NCI-H524 treated with DMSO at 0.1 percent for 48 hours (cell line): ENCODE results near the gene KRTAP4-7.
"Not testable (repeated sequence)": the region's sequence is repeated elsewhere in the genome, so short reads cannot be mapped to it uniquely, and the experiment has no call there.

Source experiments
- DNase-seq: peaks from one replicate; lab custom pipeline; 2025; lab: John Stamatoyannopoulos, UW

KRTAP4-7 gene

DNA sequence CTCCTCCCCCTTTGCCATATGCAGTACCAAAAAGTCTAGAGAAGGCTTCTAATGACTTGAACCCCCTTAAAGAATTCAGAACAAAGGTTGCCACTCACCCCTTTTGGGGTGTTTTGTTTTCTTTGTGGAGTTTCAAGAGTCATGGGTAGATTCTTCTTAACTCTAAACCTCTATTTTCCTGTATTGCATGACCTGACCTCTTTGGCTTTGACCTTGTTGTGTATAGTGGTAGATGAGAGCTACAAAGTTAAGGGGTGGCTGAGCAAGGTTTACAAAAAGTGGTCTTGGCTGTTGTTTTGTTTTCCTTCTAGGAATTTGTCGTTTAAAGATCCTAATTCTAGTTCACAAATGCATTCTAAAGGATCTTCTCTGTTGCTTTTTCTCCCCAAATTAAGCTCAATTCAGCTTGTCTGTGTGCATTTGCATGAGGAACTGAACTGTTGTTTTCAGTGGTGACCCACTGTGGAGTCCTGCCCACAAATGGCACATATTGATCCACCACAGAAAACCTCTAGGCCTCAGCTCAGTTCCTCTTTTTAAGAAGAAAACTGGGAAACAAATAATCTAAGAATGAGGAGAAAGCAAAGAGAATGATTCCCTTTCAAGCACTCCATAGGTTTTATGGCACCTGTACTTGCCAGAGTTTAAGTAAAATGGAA lies 24.9 kb downstream of the KRTAP4-7 start:
- DNase-seq: not testable (repeated sequence)

DNA sequence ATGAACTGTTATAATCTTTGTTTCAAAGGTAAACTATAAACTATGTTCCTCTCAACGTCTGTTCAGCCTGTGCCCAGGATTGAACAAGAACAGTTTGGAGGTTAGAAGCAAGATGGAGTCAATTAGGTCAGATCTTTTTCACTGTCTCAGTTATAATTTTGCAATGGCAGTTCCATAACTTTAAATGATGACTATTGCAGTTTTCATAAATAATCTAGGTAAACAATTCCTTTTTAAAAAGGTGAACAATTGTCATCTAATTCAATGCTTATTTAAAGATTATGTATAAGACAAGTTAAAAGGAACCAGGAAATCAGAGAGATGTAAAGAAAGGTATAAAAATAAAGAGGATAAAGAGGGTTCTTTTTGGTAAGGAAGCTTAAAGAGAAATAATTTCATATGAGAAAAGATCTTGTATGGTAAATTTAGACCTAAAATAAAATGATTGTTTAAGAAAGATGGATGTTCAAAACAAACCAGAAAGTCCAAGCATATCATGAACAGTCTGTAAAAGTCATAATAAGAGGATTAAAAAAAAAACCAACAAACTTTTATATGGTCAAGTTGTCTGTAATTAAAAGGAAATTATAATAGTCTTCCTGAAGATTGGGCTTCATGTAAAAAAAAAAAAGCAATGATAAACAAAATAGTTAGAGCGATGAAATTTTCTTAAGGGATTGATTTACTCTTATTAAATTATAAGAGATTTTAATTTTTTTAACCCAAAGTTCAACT lies 27.4 kb downstream of the KRTAP4-7 start:
- DNase-seq: no peak

DNA sequence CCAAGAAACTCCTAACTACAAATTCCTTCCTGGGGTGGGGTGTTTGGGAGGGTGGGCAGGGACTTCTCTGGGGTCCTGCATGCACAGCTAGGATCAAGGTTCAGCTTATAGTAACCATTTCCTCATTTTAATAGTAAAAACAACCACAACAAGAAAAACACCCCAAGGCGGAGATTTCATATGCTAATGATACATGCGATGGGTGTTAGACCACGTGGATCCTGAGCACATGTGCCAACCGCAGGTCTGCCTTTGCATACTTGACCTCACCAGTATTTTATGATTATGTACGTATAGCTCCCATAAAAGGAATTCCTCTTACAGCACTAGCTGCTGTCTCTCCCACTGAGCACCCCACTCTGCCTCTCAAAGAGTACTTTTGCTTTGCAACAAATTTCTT lies 32.3 kb downstream of the KRTAP4-7 start:
- no peak for DNase-seq

DNA sequence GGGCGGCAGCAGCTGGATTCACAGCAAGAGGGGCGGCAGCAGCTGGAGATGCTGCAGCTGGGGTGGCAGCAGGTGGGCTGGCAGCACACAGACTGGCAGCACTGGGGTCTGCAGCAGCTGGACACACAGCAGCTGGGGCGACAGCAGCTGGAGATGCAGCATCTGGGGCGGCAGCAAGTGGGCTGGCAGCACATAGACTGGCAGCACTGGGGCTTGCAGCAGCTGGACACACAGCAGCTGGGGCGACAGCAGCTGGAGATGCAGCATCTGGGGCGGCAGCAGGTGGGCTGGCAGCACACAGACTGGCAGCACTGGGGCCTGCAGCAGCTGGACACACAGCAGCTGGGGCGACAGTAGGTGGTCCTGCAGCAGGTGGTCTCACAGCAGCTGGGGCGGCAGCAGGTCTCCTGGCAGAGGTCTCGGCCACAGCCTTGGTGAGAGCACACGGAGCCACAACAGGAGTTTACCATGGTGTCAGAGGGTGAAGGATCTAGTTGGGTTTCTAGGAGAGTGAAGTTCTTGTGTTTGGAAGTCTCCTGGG lies 34.0 kb downstream of the KRTAP4-7 start, which contains the start of gene KRTAP4-11:
TSS of gene KRTAP4-11 (minus strand) at position 528 of the 541 bp plus-strand sequence. CDS start at position 470, 58 bp downstream.
- DNase-seq: not testable (repeated sequence)

DNA sequence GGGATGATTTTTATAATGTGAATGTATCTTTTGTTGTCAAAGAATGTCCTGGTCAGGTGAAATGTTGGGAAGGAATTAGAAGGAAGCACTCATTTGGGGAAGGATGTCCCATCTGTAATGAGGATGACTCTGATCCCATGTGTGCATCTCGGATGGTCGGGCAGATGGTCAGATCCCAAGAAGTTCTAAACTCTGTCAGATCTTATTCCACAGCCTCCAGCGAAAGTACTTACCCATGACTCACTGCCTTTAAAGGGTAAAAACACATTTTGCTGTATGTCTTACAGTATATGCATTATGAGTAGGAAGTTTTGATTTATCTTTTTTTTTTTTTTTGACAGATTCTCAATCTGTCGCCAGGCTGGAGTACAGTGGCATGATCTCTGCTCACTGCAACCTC lies 34.8 kb downstream of the KRTAP4-7 start:
- no peak for DNase-seq

DNA sequence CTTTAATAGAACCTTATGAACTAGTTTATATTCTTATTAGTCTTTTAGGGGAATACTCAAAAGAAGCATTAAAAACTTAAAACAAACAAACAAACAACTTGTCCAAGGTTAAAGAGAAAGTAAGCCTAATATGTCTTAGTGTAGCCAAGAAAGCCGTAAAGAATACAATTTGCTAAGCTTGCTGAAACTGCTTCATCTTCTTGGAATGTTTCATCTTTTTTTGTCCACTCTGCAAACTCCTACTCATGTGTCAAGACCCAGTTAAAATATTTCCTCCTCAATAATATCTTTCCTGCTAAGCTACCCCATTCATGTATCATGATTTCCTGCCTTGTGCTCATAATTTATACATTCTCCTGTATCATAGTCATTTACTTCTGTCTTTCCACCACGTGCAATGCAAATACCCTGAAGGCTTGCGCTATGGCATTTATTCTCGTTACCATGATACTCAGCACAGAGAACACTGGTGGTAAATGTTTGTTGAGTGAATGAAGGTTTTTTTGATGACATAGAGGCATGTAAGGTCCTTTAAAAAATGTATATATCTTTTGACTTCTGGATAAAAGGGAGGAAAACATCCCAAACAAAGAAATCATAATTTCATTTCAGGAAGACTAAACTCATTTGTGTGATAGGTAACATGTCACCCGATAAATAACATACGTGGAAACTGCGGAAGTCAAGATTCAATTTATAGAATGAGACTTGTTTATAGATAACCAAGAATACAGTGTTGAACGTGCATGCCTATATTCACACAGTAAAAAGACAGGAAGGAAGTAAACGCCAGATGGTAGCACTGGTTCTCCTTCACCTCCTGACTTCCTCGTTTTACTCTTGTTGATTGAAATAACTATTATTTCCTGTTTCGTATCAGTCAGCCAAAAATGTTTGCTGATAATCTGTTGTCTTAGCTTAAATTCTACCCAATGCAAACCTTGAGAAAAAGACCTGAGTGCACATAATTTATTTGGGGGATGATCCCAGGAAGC lies 36.0 kb downstream of the KRTAP4-7 start:
- DNase-seq: not testable (repeated sequence)

DNA sequence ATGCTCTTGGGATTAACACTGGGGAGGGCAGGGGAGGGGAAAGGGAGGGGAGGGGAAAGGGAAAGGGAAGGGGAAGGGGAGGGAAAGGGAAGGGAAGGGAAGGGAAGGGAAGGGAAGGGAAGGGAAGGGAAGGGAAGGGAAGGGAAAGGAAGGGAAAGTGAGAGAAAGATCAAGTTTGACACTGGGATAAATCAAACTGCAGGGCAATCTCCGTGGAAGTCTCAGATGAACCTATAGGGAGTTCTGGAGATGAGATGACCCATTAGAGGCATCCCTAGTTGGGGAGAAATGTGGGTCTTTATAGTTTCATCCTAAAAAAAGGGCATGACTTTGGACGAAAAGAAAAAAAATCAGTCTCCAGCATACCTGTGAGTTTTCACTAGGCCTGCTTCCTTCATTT lies 37.8 kb downstream of the KRTAP4-7 start:
- no peak for DNase-seq

DNA sequence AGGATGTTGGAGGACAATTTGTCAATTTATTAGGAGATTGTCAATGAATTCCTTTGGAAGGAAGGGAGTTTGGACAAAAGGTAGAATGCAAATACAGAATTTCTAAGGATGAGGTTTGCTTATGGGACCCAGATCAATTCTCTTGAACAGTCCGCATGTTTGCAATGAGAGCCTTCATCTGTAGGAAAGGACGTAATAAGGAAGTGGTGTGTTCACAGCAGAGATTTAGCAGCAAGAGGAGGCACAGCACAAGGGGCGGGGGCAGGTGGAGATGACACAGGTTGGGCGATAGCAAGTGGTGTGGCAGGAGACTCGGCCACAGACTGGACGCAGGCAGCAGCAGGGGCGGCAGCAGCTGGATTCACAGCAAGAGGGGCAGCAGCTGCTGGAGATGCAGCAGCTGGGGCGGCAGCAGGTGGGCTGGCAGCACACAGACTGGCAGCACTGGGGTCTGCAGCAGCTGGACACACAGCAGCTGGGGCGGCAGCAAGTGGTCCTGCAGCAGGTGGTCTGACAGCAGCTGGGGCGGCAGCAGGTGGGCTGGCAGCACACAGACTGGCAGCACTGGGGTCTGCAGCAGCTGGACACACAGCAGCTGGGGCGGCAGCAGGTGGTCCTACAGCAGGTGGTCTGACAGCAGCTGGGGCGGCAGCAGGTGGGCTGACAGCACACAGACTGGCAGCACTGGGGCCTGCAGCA lies 39.5 kb downstream of the KRTAP4-7 start:
- DNase-seq: not testable (repeated sequence)

DNA sequence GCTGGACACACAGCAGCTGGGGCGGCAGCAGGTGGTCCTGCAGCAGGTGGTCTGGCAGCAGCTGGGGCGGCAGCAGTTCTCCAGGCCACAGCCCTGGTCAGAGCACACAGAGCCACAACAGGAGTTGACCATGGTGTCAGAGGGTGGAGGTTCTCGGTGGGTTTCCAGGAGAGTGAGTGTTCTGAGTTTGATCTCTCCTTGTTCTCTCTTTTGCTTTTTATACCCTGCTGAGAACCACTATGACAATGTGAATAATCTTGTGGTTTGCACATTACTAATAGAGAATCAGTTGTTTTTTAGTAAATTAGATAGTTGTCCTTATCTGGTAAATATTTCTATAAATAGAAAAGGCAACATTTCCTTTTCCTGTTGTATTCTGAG lies 40.0 kb downstream of the KRTAP4-7 start, which contains the start of gene KRTAP4-12:
TSS of gene KRTAP4-12 (minus strand) at position 192 of the 381 bp plus-strand sequence. CDS start at position 132, 60 bp downstream.
- DNase-seq: not testable (repeated sequence)

DNA sequence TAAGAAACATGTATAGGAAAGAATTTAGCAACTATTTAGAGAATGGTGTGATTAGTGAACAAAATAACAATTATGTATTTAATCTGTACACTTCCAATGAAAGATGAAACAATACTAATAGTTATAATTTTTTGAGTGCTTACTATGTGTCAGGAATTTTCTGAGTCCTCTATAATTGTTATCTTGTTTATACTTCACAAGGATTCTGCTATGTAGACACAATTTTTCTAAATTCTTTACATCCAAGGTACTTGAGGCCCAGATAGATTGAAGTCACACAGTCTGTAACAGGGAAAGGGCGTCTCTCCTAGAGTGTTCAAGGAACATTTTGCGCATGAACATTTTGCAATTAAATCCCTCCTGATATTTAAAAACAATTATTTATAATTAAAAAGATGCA lies 41.1 kb downstream of the KRTAP4-7 start:
- DNase-seq: no peak

DNA sequence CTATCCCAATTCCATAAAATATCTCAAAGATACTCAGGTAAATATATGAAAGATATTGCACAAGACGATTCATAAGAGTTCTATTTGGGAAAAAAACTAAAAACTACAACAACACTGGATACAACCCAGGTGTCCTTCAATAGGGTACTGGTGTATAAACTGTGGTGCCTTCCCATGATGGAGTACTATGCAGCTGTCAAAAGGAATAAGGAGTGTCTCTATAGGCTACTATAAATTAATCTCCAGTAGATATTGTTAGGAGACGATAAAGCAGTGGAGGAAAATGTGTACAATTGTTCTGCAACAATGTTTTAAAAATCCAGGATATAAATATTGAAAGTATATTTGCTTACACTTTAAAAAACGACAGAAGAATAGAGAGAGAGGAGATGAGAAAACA lies 42.5 kb downstream of the KRTAP4-7 start:
- DNase-seq: no peak

DNA sequence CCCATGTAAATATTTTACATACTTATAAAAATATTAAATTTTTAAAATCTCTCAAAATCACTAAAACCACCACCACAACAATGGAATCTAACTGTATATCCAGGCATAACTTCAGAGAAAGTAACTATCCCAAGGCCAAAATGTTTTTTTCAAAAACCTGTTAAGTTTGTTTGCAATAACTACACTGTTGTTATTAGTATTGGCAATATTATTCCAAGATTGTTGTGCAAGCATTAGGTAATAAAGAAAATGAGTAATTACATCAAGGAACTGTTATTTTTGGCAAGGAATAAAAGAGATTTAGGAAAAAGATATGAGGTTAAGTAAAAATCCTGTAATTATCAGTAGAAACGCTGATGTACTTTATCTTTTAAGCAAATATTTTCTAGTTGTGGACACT lies 43.4 kb downstream of the KRTAP4-7 start:
- DNase-seq: no peak

DNA sequence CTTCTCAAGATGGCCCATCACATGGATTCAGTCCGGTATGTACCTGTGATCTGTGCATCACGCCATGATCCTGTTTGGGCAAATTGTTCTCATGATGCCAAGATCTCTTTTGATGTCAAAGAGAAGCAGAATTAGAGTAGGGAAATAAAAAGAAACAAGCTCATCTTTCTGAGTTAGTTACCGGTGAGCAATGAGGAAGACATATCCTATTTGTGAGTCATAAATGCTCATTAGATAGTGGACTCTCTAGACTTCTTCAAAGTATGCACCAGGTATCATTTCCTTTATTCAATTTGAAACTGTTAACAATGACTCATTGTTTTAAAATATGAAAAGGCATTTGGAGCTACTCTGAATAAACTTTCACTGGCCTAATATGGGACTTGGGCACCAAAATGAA lies 48.0 kb downstream of the KRTAP4-7 start:
- DNase-seq: no peak

DNA sequence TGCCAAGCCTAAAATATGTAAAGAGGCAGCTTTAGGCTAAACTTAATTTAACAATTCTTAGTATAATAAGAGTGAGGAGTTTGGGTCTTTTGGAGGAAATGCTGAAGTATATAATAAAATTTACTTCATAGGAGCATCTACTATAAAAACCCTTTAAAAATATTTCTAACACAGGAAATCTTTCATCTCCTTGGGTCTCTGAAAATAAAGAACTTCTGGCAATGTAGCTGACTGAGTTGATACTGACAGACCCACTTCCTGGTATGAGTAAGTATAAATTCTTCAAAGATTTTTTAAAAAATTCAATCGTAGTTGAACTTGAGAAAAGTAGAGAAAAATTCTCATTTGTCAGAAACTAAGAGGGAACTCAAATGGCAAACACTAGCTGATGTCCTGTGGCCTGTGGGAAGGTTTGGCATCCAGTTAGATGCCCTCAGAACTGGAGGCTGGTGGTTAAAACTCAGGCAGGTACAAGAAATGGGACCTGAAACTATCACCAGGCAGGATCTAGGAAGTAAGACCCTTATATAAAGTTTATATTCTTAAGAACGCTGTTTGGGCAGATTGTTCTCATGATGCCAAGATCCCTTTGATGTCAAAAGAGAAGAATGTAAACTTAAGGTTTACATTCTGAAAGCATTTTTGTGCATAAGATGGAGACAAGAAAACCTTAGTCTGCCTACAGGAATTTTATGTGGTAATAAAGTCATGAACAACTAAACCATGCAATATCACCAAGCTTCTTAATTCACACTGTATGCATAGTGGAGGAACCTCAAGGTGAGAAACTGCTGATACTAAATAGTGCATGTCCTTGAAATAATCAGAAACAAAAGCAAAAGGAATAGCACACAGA lies 50.2 kb downstream of the KRTAP4-7 start:
- no peak for DNase-seq
